PFSK-1 (cell line): Measurements from ENCODE around the gene DLGAP4.

ENCODE experiments used
- FOXP2 ChIP-seq: optimal IDR thresholded peaks from 2 replicates; pipeline ENCODE3; 2011; ENCODE audit warnings: borderline replicate concordance, control low read depth, inconsistent platforms; ENCODE audit not compliant: insufficient read depth; ENCODE audit errors: extremely low read length, extremely low read depth
- POLR2AphosphoS5 ChIP-seq: IDR thresholded peaks from 2 replicates; pipeline ENCODE4 v1.6.1; 2012; ENCODE audit warnings: low read depth, mild to moderate bottlenecking, control low read depth, low read length, moderate library complexity
- REST ChIP-seq, 2 experiments: IDR thresholded peaks; 2 replicates each; pipeline versions ENCODE4 v1.6.1 to v1.8.0; 2011 to 2012; ENCODE audit warnings: low read depth in 2 of 2, low read length in 2 of 2, control low read depth in 1 of 2, inconsistent platforms in 1 of 2, mild to moderate bottlenecking in 1 of 2, moderate library complexity in 1 of 2; ENCODE audit not compliant: insufficient read depth in 1 of 2
- SIN3A ChIP-seq: IDR thresholded peaks from 2 replicates; pipeline ENCODE4 v1.6.1; 2012; ENCODE audit warnings: mild to moderate bottlenecking, low read length, moderate library complexity, borderline replicate concordance; ENCODE audit not compliant: insufficient read depth
- TAF1 ChIP-seq: IDR thresholded peaks from 2 replicates; pipeline ENCODE4 v1.6.1; 2012; ENCODE audit warnings: low read length, control low read depth, borderline replicate concordance; ENCODE audit not compliant: insufficient read depth

DLGAP4 gene

GRCh38 chr20:36267605-36268381, 38.3 kb upstream of the DLGAP4 start:
- TF ChIP-seq REST (IDR thresholded peaks at IDR 0.05; ENCODE audit: insufficient read depth in 1 of 2, low read depth in 2 of 2, low read length in 2 of 2) (no peak), TAF1 (no peak)

- no peak for TF ChIP-seq REST (IDR thresholded peaks at IDR 0.05; ENCODE audit: insufficient read depth in 1 of 2, low read depth in 2 of 2, low read length in 2 of 2)
Measured at GRCh38 chr20:36268440-36269342, 37.4 kb upstream of the DLGAP4 start.

- TF ChIP-seq TAF1: no peak
- no peak for TF ChIP-seq REST (IDR thresholded peaks at IDR 0.05; ENCODE audit: insufficient read depth in 1 of 2, low read depth in 2 of 2, low read length in 2 of 2)
- no peak for TF ChIP-seq POLR2AphosphoS5
- no peak for TF ChIP-seq SIN3A
- no peak for TF ChIP-seq FOXP2
Measured at GRCh38 chr20:36269507-36269906, 36.6 kb upstream of the DLGAP4 start.

GRCh38 chr20:36270744-36271638, 35.1 kb upstream of the DLGAP4 start:
- TF ChIP-seq POLR2AphosphoS5 (no peak), REST (IDR thresholded peaks at IDR 0.05; ENCODE audit: insufficient read depth in 1 of 2, low read depth in 2 of 2, low read length in 2 of 2) (no peak), FOXP2 (no peak), SIN3A (no peak), TAF1 (no peak)
